ENCODE measurements around the gene ZNF865. TPM values are rescaled to one million over a fixed set of nuclear protein-coding genes. Genes with fewer than 3 reads are reported as not detected.
A peak's percentile ranks its signal among the peaks of the same experiment; 100 is the strongest.

ZNF865 gene
- total RNA-seq, 1 experiment from 2014 or later, result 21.7 TPM

DNA sequence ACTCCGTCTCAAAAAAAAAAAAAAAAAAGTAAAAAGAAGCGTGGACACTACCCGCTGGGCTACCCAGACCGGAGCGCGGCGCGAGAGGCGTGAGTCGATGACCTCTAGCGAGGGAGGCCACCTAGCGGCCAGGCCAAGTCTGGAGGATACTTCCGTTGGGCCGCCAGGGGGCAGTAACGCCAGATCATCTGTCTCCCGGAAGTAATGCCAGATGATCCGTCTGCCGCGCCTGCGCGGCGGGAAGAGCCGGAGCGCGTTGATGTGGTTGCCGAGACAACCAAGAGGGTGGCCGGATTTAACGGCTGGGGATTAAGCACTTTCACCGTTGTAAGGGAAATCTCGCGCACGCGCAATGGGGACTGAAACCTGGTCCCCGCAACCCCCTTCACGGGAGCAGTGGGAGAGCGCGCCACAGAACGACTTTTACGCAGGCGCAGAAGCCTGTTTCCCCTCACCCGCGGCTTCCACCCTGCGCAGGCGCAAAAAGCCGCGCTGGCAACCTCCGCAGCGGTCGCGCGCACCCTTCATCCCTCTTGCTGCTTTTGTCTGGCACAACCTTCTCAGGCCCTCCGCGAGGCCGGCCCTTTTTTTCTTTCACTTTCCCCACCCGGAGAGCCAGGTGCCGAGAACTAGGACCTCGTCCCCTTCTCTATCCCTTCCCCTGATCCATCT lies 48.3 kb downstream of the ZNF865 start (continued):
- TF ChIP-seq STAT6 (CRISPR knock-in tag; conservative IDR thresholded peaks at IDR 0.05; ENCODE audit: low read depth) (no peak), TEAD4 (CRISPR knock-in tag; IDR thresholded peaks at IDR 0.05) (no peak), ZNF396 (CRISPR knock-in tag; IDR thresholded peaks at IDR 0.05; ENCODE audit: borderline replicate concordance) (no peak), ETV6 (CRISPR knock-in tag; IDR thresholded peaks at IDR 0.05) (peak; percentile 19; the same call in 1 of the 2 replicates), CTCF (IDR thresholded peaks at IDR 0.05) (peak; percentile 91), PREB (CRISPR knock-in tag; IDR thresholded peaks at IDR 0.05; ENCODE audit: borderline replicate concordance) (no peak), FOXK1 (CRISPR knock-in tag; IDR thresholded peaks at IDR 0.05) (0 out of 2 replicates have a peak, but pooled peaks have one; percentile 29), E2F1 (CRISPR knock-in tag; IDR thresholded peaks at IDR 0.05) (no peak), ZNF423 (CRISPR knock-in tag; IDR thresholded peaks at IDR 0.05) (no peak), PRRX2 (CRISPR knock-in tag; IDR thresholded peaks at IDR 0.05) (no peak), KAT7 (CRISPR knock-in tag; IDR thresholded peaks at IDR 0.05; ENCODE audit: borderline replicate concordance) (no peak), NFE2L1 (CRISPR knock-in tag; IDR thresholded peaks at IDR 0.05) (no peak), USF2 (CRISPR knock-in tag; IDR thresholded peaks at IDR 0.05) (peak; percentile 25; the same call in 1 of the 2 replicates), ELF4 (CRISPR knock-in tag; IDR thresholded peaks at IDR 0.05; ENCODE audit: low read depth) (no peak), ZNF263 (CRISPR knock-in tag; IDR thresholded peaks at IDR 0.05; ENCODE audit: low read depth) (no peak), JAZF1 (CRISPR knock-in tag; IDR thresholded peaks at IDR 0.05) (no peak), MYBL2 (CRISPR knock-in tag; IDR thresholded peaks at IDR 0.05) (0 out of 2 replicates have a peak, but pooled peaks have one; percentile 36), NFATC4 (CRISPR knock-in tag; IDR thresholded peaks at IDR 0.05) (no peak)
- TF ChIP-seq, protein P1, sequence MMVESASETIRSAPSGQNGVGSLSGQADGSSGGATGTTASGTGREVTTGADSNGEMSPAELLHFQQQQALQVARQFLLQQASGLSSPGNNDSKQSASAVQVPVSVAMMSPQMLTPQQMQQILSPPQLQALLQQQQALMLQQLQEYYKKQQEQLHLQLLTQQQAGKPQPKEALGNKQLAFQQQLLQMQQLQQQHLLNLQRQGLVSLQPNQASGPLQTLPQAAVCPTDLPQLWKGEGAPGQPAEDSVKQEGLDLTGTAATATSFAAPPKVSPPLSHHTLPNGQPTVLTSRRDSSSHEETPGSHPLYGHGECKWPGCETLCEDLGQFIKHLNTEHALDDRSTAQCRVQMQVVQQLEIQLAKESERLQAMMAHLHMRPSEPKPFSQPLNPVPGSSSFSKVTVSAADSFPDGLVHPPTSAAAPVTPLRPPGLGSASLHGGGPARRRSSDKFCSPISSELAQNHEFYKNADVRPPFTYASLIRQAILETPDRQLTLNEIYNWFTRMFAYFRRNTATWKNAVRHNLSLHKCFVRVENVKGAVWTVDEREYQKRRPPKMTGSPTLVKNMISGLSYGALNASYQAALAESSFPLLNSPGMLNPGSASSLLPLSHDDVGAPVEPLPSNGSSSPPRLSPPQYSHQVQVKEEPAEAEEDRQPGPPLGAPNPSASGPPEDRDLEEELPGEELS (CRISPR knock-in tag; IDR thresholded peaks at IDR 0.05), result no peak
- TF ChIP-seq, protein P2, sequence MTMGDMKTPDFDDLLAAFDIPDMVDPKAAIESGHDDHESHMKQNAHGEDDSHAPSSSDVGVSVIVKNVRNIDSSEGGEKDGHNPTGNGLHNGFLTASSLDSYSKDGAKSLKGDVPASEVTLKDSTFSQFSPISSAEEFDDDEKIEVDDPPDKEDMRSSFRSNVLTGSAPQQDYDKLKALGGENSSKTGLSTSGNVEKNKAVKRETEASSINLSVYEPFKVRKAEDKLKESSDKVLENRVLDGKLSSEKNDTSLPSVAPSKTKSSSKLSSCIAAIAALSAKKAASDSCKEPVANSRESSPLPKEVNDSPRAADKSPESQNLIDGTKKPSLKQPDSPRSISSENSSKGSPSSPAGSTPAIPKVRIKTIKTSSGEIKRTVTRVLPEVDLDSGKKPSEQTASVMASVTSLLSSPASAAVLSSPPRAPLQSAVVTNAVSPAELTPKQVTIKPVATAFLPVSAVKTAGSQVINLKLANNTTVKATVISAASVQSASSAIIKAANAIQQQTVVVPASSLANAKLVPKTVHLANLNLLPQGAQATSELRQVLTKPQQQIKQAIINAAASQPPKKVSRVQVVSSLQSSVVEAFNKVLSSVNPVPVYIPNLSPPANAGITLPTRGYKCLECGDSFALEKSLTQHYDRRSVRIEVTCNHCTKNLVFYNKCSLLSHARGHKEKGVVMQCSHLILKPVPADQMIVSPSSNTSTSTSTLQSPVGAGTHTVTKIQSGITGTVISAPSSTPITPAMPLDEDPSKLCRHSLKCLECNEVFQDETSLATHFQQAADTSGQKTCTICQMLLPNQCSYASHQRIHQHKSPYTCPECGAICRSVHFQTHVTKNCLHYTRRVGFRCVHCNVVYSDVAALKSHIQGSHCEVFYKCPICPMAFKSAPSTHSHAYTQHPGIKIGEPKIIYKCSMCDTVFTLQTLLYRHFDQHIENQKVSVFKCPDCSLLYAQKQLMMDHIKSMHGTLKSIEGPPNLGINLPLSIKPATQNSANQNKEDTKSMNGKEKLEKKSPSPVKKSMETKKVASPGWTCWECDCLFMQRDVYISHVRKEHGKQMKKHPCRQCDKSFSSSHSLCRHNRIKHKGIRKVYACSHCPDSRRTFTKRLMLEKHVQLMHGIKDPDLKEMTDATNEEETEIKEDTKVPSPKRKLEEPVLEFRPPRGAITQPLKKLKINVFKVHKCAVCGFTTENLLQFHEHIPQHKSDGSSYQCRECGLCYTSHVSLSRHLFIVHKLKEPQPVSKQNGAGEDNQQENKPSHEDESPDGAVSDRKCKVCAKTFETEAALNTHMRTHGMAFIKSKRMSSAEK (CRISPR knock-in tag; IDR thresholded peaks at IDR 0.05; ENCODE audit: borderline replicate concordance), result no peak
- TF ChIP-seq, protein P3, sequence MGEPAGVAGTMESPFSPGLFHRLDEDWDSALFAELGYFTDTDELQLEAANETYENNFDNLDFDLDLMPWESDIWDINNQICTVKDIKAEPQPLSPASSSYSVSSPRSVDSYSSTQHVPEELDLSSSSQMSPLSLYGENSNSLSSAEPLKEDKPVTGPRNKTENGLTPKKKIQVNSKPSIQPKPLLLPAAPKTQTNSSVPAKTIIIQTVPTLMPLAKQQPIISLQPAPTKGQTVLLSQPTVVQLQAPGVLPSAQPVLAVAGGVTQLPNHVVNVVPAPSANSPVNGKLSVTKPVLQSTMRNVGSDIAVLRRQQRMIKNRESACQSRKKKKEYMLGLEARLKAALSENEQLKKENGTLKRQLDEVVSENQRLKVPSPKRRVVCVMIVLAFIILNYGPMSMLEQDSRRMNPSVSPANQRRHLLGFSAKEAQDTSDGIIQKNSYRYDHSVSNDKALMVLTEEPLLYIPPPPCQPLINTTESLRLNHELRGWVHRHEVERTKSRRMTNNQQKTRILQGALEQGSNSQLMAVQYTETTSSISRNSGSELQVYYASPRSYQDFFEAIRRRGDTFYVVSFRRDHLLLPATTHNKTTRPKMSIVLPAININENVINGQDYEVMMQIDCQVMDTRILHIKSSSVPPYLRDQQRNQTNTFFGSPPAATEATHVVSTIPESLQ (CRISPR knock-in tag; IDR thresholded peaks at IDR 0.05), result no peak
- TF ChIP-seq, protein P4, sequence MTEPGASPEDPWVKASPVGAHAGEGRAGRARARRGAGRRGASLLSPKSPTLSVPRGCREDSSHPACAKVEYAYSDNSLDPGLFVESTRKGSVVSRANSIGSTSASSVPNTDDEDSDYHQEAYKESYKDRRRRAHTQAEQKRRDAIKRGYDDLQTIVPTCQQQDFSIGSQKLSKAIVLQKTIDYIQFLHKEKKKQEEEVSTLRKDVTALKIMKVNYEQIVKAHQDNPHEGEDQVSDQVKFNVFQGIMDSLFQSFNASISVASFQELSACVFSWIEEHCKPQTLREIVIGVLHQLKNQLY (CRISPR knock-in tag; IDR thresholded peaks at IDR 0.05), result no peak
